Vagina (tissue), 2 donors: Measurements from ENCODE around the gene SCARB1.

Experiments used
- CTCF ChIP-seq, 3 experiments: fragments of 450-650 bp in 2 of 3; fragments of 200-600 bp in 1 of 3; sonication (generic) in 1 of 3; IDR thresholded peaks; one replicate each; pipeline ENCODE4 v1.5.1; 2017 to 2019; ENCODE audit warnings: antibody characterized with exemption in 3 of 3, mild to moderate bottlenecking in 2 of 3, moderate library complexity in 2 of 3
- POLR2AphosphoS5 ChIP-seq, 2 donors: sonication (generic); formaldehyde crosslinking; IDR thresholded peaks; one replicate each; pipeline ENCODE4 v1.9.0; 2017; ENCODE audit warnings: antibody characterized with exemption in 2 of 2, mild to moderate bottlenecking in 2 of 2, low read depth in 1 of 2; ENCODE audit not compliant: insufficient read depth in 1 of 2

GRCh38 chr12:124792961-124793441 lies 70.7 kb downstream of the SCARB1 start:
- TF ChIP-seq CTCF (IDR thresholded peaks at IDR 0.05) (no peak), POLR2AphosphoS5 (IDR thresholded peaks at IDR 0.05; ENCODE audit: insufficient read depth in 1 of 2, low read depth in 1 of 2) (no peak)
